ENCODE data around the gene LRP3.

LRP3 gene

DNA sequence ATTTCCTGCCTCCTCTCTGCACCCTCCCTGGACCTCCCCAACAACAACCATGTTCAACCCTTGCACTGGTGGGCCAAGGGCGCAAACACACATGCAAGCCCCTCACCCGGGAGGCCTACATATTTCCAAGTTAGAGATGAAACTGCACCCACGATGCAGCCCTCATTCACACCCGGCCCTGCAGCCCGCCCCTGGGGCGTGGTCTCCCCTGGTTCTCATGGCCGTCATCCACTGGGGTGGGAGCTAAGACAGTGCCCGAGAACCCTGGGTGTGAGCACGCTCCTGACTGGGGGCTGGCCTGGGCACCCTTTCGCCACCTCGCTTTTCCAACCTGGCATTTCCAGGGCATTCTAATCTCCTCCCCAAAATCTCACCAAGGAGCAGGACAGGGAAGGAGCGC is 38.5 kb downstream of the LRP3 start:
- DNase-seq (ENCODE audit: extremely low spot score) = no peak
- no peak for TF ChIP-seq ARNT (IDR thresholded peaks at IDR 0.05)
- TF ChIP-seq FOXA1 (IDR thresholded peaks at IDR 0.05) = no peak
- TF ChIP-seq ELF4 (IDR thresholded peaks at IDR 0.05) = no peak
- TF ChIP-seq HDGF (IDR thresholded peaks at IDR 0.05; ENCODE audit: borderline replicate concordance) = no peak
- TF ChIP-seq L3MBTL2 (conservative IDR thresholded peaks at IDR 0.05) = no peak
- no peak for TF ChIP-seq SUZ12 (IDR thresholded peaks at IDR 0.05)
- TF ChIP-seq TARDBP (IDR thresholded peaks at IDR 0.05) = no peak
- no peak for TF ChIP-seq ZNF384 (IDR thresholded peaks at IDR 0.05)
- TF ChIP-seq, protein P1, sequence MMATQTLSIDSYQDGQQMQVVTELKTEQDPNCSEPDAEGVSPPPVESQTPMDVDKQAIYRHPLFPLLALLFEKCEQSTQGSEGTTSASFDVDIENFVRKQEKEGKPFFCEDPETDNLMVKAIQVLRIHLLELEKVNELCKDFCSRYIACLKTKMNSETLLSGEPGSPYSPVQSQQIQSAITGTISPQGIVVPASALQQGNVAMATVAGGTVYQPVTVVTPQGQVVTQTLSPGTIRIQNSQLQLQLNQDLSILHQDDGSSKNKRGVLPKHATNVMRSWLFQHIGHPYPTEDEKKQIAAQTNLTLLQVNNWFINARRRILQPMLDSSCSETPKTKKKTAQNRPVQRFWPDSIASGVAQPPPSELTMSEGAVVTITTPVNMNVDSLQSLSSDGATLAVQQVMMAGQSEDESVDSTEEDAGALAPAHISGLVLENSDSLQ (IDR thresholded peaks at IDR 0.05) = no peak
- no peak for TF ChIP-seq FOXM1 (IDR thresholded peaks at IDR 0.05; ENCODE audit: borderline replicate concordance)
- no peak for TF ChIP-seq NFRKB (IDR thresholded peaks at IDR 0.05)
- no peak for TF ChIP-seq SP1 (IDR thresholded peaks at IDR 0.05)
- no peak for TF ChIP-seq LEF1 (IDR thresholded peaks at IDR 0.05; ENCODE audit: borderline replicate concordance)
- TF ChIP-seq CTBP1 (IDR thresholded peaks at IDR 0.05; ENCODE audit: borderline replicate concordance) = no peak
- TF ChIP-seq FOXK2 (IDR thresholded peaks at IDR 0.05) = no peak
- no peak for TF ChIP-seq BHLHE40 (IDR thresholded peaks at IDR 0.05; ENCODE audit: borderline replicate concordance)
- POLR2A ChIA-PET = no interaction called here
- CTCF ChIA-PET = no interaction called here

GRCh38 chr19:33233056-33233873 is 39.1 kb downstream of the LRP3 start:
- TF ChIP-seq ZNF384 (IDR thresholded peaks at IDR 0.05) = no peak
- ChIA-PET CTCF (no interaction called here), POLR2A (no interaction called here)
- no peak for DNase-seq (ENCODE audit: extremely low spot score)

- TF ChIP-seq FOXM1 (IDR thresholded peaks at IDR 0.05; ENCODE audit: borderline replicate concordance) = no peak
- no peak for TF ChIP-seq HDGF (IDR thresholded peaks at IDR 0.05; ENCODE audit: borderline replicate concordance)
- TF ChIP-seq, protein P1 (IDR thresholded peaks at IDR 0.05) = no peak
- TF ChIP-seq ELF4 (IDR thresholded peaks at IDR 0.05) = no peak
- ChIA-PET POLR2A (no interaction called here), CTCF (no interaction called here)
- DNase-seq (ENCODE audit: extremely low spot score) = no peak
Measured at GRCh38 chr19:33234092-33234491, 40.0 kb downstream of the LRP3 start.

- ChIA-PET POLR2A (no interaction called here), CTCF (interaction anchor here (1.0 kb wide), 3 partner anchors 62 to 534 kb away, joined by 3 to 4 read pairs (median 3); partner anchors contain the start of gene CEBPA)
- TF ChIP-seq BHLHE40 (IDR thresholded peaks at IDR 0.05; ENCODE audit: borderline replicate concordance) = no peak
- no peak for TF ChIP-seq FOXK2 (IDR thresholded peaks at IDR 0.05)
- TF ChIP-seq, protein P1 (IDR thresholded peaks at IDR 0.05) = no peak
- TF ChIP-seq HDGF (IDR thresholded peaks at IDR 0.05; ENCODE audit: borderline replicate concordance) = no peak
- no peak for TF ChIP-seq ARNT (IDR thresholded peaks at IDR 0.05)
- TF ChIP-seq FOXM1 (IDR thresholded peaks at IDR 0.05; ENCODE audit: borderline replicate concordance) = no peak
- TF ChIP-seq NFRKB (IDR thresholded peaks at IDR 0.05) = no peak
- TF ChIP-seq ZNF384 (IDR thresholded peaks at IDR 0.05) = no peak
- no peak for TF ChIP-seq SP1 (IDR thresholded peaks at IDR 0.05)
- DNase-seq (ENCODE audit: extremely low spot score) = no peak
Measured at GRCh38 chr19:33234736-33235135, 40.6 kb downstream of the LRP3 start.

DNA sequence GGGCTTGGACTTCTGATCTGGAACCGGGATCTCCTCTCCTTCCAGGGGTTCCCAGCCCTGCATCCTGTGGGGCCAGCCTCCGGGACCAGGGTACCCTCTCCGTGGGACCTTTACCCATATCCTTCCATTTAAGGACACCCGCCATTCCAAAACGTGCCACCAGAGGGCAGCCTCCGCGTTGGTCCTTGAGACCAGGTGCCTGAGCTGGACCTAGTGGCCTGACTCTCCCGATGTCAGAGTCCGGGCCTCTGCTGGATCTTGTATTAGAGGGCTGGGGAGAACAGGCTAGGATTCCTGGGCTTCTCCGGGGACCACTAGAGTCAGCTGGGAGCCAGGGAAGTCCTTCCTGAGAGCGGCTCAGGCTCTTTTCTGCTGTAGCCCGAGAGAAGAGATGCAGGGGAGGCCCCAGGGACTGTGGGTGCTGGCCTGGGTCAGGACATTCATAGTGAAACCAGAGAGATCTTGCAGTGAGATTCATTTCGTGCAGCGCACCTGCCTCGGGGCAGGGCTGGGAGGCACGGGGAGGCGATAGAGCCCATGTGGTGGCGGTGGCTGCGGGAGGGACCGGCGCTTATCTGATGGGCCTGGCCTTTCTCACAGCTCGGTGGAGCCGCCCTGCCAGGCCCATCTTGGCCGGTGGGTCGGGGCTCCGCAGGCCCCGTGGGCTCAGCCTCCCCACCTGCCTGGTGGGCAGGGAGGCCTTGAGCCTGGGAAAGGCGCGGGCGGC is 41.3 kb downstream of the LRP3 start:
- ChIA-PET POLR2A (no interaction called here), CTCF (interaction anchor here (0.6 to 1.0 kb wide), 8 partner anchors 9 to 900 kb away, joined by 3 to 4 read pairs (median 3); partner anchors contain the start of gene CEBPA)
- DNase-seq (ENCODE audit: extremely low spot score) = peak; percentile 82
- TF ChIP-seq, protein P1 (IDR thresholded peaks at IDR 0.05) = no peak
- no peak for TF ChIP-seq FOXK2 (IDR thresholded peaks at IDR 0.05)
- no peak for TF ChIP-seq LEF1 (IDR thresholded peaks at IDR 0.05; ENCODE audit: borderline replicate concordance)
- TF ChIP-seq CTBP1 (IDR thresholded peaks at IDR 0.05; ENCODE audit: borderline replicate concordance) = no peak
- TF ChIP-seq ELF4 (IDR thresholded peaks at IDR 0.05) = no peak
- TF ChIP-seq HDGF (IDR thresholded peaks at IDR 0.05; ENCODE audit: borderline replicate concordance) = no peak
- no peak for TF ChIP-seq SUZ12 (IDR thresholded peaks at IDR 0.05)
- TF ChIP-seq BHLHE40 (IDR thresholded peaks at IDR 0.05; ENCODE audit: borderline replicate concordance) = no peak
- no peak for TF ChIP-seq NFRKB (IDR thresholded peaks at IDR 0.05)
- TF ChIP-seq SP1 (IDR thresholded peaks at IDR 0.05) = no peak
- TF ChIP-seq FOXA1 (IDR thresholded peaks at IDR 0.05) = no peak
- no peak for TF ChIP-seq TARDBP (IDR thresholded peaks at IDR 0.05)
- no peak for TF ChIP-seq L3MBTL2 (conservative IDR thresholded peaks at IDR 0.05)

Measured in HEK293T (cell line).